Memory B cell (primary cell): ENCODE measurements around the gene GRIN2A.

ENCODE experiments used
- ATAC-seq: fragments of 150-1000 bp; cut with Tn5 transposase; 2 replicates; pipeline ENCODE4 v1.10.0; 2021; ENCODE audit warnings: low read depth, mild to moderate bottlenecking, moderate library complexity
- DNase-seq, 2 donors: peaks; one replicate each; pipeline ENCODE4 v3.0.0; 2022; ENCODE audit warnings: low spot score in 2 of 2
- H3K27ac Mint-ChIP-seq: one replicate; pipeline ENCODE4 v1.8.0; 2022; ENCODE audit warnings: mild to moderate bottlenecking, moderate library complexity, mixed read lengths
- H3K27me3 Mint-ChIP-seq: one replicate; pipeline ENCODE4 v1.8.0; 2022; ENCODE audit warnings: mixed read lengths
- H3K36me3 Mint-ChIP-seq: one replicate; pipeline ENCODE4 v1.8.0; 2022; ENCODE audit warnings: mild to moderate bottlenecking, mixed read lengths
- H3K4me1 Mint-ChIP-seq: one replicate; pipeline ENCODE4 v1.8.0; 2022; ENCODE audit warnings: mixed read lengths
- H3K4me3 Mint-ChIP-seq: one replicate; pipeline ENCODE4 v1.8.0; 2022; ENCODE audit warnings: mild to moderate bottlenecking, moderate library complexity, mixed read lengths
- H3K9me3 Mint-ChIP-seq: one replicate; pipeline ENCODE4 v1.8.0; 2022; ENCODE audit warnings: mixed read lengths

The GRIN2A gene

DNA sequence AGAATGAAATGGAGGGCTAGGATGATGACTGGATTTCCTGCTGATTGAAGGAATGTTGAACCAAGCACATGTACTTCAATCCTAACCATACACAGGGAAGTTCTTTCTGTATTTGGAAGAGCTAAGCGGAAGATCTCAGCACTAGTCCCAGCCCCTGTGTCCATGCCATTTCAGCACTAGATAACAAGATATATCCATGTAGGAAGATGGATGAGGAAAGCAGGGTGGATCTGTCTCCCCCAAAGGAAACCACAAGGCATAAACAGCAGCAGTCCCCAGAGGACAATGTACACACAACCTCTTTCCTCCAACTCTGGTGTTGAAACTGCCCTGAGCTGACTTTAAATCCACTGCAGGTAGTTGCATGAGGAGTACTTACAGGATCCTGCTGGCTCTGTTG is 75.1 kb downstream of the GRIN2A start:
- no peaks in the 10 kb centered on the region for H3K4me1 Mint-ChIP-seq
- no peak for DNase-seq
- peaks cover 8% of the 10 kb centered on the region for H3K27me3 Mint-ChIP-seq
- no peak for ATAC-seq
- H3K4me3 Mint-ChIP-seq: no peak overlapping the region
- H3K36me3 Mint-ChIP-seq: no peaks in the 10 kb centered on the region
- H3K27ac Mint-ChIP-seq: no peak overlapping the region
- H3K9me3 Mint-ChIP-seq: peaks cover 2% of the 10 kb centered on the region

DNA sequence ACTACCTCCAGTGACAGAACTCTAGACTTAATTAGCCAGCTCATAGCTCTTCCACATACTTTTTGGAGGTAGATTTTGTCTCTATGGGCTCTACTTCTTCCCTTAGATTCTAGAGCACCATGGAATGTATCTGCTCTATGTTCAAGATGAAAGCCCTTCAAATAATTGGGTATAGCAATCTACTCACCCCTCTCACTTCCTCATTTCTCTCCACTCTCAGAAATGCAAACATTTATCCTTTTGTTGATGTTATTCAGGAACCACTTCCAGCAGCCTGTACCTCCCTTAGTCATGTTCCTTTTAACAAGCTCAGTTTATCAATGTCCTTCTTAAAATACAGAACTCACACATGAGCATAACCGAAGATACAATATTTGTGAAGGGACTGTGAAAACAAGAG is 78.5 kb downstream of the GRIN2A start:
- Mint-ChIP-seq H3K4me1 (no peaks in the 10 kb centered on the region), H3K27me3 (peaks cover 4% of the 10 kb centered on the region)
- ATAC-seq: no peak

DNA sequence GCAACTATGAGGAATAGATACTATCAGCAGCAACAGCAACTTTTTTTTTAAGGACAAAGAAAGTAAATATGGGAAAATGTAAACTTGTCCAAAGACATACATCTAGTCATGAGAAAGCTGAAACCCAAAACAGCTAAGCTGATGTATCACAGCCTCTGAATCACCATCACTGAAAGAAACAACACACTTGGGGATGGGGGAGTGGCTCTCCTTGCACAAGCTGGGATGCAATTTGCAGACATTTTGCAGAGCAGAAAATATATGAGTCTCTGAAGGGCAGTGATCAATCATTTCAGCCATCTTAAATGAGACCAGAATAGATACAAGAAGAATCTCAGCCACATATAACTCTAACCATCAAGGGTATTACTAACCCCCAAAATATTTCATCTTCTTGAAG is 79.1 kb downstream of the GRIN2A start:
- H3K27me3 Mint-ChIP-seq: peaks cover 4% of the 10 kb centered on the region
- H3K4me3 Mint-ChIP-seq: no peak overlapping the region
- no peaks in the 10 kb centered on the region for H3K9me3 Mint-ChIP-seq

More for the DNA sequence above, 78.5 kb downstream of the GRIN2A start:
- no peaks in the 10 kb centered on the region for H3K36me3 Mint-ChIP-seq
- H3K27ac Mint-ChIP-seq: no peak overlapping the region
- H3K9me3 Mint-ChIP-seq: no peaks in the 10 kb centered on the region
- H3K4me3 Mint-ChIP-seq: no peak overlapping the region
- no peak for DNase-seq

DNA sequence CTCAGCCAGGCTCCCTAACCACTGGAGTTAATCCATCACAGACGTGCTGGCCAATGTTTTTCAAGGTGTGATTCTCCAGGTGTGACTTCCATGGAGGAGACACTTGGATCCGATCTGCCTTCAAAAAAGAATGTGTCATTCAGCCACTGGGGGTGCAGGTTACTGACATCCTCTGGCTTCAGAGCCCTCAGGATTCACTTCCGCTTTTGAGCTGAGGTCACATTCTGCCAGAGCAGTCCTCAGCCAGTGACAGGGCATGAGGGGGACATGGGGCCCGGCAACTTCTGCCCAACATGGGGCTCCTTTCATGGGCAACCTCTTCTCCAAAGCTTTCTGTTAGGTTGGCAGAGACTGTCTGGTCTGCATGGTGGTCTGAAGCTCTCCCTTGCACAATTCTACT is 81.4 kb downstream of the GRIN2A start:
- H3K4me1 Mint-ChIP-seq: no peaks in the 10 kb centered on the region
- no peaks in the 10 kb centered on the region for H3K36me3 Mint-ChIP-seq
- no peak overlapping the region for H3K27ac Mint-ChIP-seq
- no peak for DNase-seq
- peaks cover 5% of the 10 kb centered on the region for H3K27me3 Mint-ChIP-seq
- peaks cover 4% of the 10 kb centered on the region for H3K9me3 Mint-ChIP-seq
- no peak overlapping the region for H3K4me3 Mint-ChIP-seq
- no peak for ATAC-seq

More for the DNA sequence above, 79.1 kb downstream of the GRIN2A start:
- H3K4me1 Mint-ChIP-seq: no peaks in the 10 kb centered on the region
- DNase-seq (no peak), ATAC-seq (no peak)
- H3K36me3 Mint-ChIP-seq: no peaks in the 10 kb centered on the region
- no peak overlapping the region for H3K27ac Mint-ChIP-seq

DNA sequence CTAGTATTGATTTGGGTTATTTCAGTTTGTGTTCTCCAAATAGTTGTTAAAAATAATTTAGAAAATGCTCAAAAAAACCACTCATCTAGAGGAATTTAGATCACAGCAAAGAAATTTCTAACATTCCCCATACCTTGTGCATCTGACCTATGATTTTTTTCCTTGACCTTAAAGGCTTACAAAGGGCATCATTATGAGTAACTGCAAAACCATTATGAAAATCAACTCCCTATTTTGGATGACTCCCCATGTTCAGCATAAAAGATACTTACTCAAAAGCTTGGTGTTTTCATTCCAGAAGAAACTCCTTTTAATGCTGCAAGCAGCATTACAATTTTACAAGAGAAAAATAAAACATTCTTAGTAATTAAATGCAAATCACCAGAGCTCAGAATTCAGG is 83.2 kb downstream of the GRIN2A start:
- no peaks in the 10 kb centered on the region for H3K4me1 Mint-ChIP-seq
- ATAC-seq: no peak
- no peak overlapping the region for H3K27ac Mint-ChIP-seq
- no peak for DNase-seq
- H3K36me3 Mint-ChIP-seq: no peaks in the 10 kb centered on the region
- peaks cover 4% of the 10 kb centered on the region for H3K9me3 Mint-ChIP-seq
- peaks cover 6% of the 10 kb centered on the region for H3K27me3 Mint-ChIP-seq
- no peak overlapping the region for H3K4me3 Mint-ChIP-seq

DNA sequence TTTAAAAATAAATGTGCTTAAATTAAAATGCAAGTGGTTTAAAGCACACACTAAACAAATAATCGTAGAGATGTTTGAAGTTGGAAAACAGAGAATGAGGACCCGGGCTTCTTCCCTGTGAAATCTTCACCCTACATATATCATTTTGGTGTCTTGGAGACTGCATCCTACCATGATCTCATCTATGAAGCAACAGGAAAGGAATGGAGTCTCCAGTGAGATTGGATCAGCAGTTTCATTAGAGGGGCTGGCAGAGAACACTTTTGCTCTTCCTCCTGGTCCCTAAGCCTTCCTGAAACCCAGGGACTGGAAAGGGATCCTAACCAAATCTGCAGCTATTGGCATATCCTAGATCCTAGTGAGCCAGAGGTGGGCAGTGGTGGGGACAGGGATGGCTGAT is 85.0 kb downstream of the GRIN2A start:
- Mint-ChIP-seq H3K4me3 (no peak overlapping the region), H3K36me3 (no peaks in the 10 kb centered on the region), H3K4me1 (no peaks in the 10 kb centered on the region), H3K27me3 (peaks cover 6% of the 10 kb centered on the region), H3K27ac (no peak overlapping the region), H3K9me3 (peaks cover 4% of the 10 kb centered on the region)
- DNase-seq (no peak), ATAC-seq (no peak)

DNA sequence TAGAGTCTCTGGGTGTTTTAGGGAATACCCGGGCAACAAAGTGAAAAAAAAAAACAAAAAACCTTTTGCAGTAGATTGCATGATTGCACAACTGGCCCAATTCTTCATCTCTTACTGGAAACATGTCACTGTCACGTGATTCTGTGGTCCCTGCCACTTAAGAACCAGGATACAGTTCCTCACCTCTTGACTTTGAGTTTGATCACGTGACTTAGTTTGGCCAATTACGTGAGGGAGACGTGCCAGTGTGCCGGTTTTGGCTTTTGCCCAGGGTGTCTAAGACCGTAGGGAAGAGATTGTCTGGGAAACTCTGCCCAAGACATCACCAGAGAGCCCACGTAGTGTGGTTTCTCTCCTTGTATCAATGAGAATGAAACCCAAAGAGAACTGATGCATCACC is 88.7 kb downstream of the GRIN2A start:
- peaks cover 8% of the 10 kb centered on the region for H3K9me3 Mint-ChIP-seq
- H3K36me3 Mint-ChIP-seq: no peaks in the 10 kb centered on the region
- no peak overlapping the region for H3K4me3 Mint-ChIP-seq
- H3K4me1 Mint-ChIP-seq: no peaks in the 10 kb centered on the region
- no peak overlapping the region for H3K27ac Mint-ChIP-seq
- H3K27me3 Mint-ChIP-seq: peaks cover 12% of the 10 kb centered on the region
- ATAC-seq: no peak
- DNase-seq: no peak

DNA sequence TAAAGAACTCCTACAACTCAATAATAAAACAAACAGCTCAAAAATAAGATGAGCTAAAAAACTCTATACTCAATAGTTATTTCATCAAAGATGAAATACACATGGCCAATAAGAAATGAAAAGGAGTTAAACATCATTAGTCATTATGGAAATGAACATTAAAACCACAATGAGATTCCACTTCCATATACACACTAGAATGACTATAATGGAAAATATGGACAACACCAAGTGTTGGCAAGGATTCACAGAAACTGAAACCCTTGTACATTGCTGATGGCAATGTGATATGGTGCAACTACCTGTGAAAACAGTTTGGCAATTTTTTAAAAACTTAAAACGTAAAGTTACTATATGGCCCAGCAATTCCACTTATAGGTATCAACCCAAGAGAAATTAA is 91.4 kb downstream of the GRIN2A start:
- no peak for DNase-seq

DNA sequence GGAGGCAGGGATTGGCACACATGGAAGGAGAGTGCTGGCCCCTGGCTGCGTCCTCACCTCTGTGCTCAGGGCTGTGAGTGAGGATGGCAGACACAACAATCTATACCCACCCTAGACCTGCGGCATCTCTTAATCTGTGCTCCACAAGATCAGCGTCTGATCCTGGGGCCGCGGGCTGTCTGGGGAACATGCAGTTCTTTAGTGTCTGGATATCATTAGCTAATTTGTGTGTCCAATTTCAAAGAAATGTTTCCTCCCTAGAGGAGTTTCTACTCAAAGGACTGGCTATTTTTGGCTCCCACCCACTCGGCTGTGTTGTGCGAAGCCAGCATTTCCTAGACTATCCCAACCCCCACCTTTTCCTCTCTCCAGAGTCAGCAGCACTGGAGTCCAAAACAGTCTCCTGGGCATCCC is 93.8 kb downstream of the GRIN2A start:
- Mint-ChIP-seq H3K36me3 (no peaks in the 10 kb centered on the region), H3K9me3 (peaks cover 3% of the 10 kb centered on the region), H3K4me1 (no peaks in the 10 kb centered on the region), H3K27ac (no peak overlapping the region), H3K27me3 (peaks cover 14% of the 10 kb centered on the region), H3K4me3 (no peak overlapping the region)
- DNase-seq: no peak
- ATAC-seq: no peak

More for the DNA sequence above, 91.4 kb downstream of the GRIN2A start:
- no peak overlapping the region for H3K27ac Mint-ChIP-seq
- H3K4me1 Mint-ChIP-seq: no peaks in the 10 kb centered on the region
- H3K4me3 Mint-ChIP-seq: no peak overlapping the region
- H3K9me3 Mint-ChIP-seq: peaks cover 3% of the 10 kb centered on the region
- H3K27me3 Mint-ChIP-seq: peaks cover 11% of the 10 kb centered on the region
- H3K36me3 Mint-ChIP-seq: no peaks in the 10 kb centered on the region
- no peak for ATAC-seq

DNA sequence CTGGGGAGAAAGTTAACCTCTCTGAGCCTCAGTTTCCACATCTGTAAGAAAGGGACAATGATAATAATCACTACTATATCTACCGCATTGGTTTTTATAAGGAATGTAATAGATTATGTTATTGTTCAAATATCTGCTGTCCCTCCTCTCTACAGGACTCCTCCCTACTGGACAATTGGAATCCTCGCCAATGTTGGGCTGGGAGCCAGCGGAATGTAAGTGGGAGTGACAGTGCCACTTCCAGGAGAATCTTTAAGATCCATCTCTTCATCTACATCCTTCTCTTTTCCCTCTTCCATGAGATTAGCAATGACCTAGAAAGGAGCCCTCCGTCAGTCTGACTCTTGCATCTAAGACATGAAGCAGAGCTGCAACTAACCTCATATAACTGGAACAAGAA is 95.1 kb downstream of the GRIN2A start:
- DNase-seq (no peak), ATAC-seq (no peak)
- peaks cover 15% of the 10 kb centered on the region for H3K27me3 Mint-ChIP-seq
- H3K36me3 Mint-ChIP-seq: no peaks in the 10 kb centered on the region
- H3K4me3 Mint-ChIP-seq: no peak overlapping the region
- no peak overlapping the region for H3K27ac Mint-ChIP-seq
- peaks cover 3% of the 10 kb centered on the region for H3K9me3 Mint-ChIP-seq
- H3K4me1 Mint-ChIP-seq: no peaks in the 10 kb centered on the region

DNA sequence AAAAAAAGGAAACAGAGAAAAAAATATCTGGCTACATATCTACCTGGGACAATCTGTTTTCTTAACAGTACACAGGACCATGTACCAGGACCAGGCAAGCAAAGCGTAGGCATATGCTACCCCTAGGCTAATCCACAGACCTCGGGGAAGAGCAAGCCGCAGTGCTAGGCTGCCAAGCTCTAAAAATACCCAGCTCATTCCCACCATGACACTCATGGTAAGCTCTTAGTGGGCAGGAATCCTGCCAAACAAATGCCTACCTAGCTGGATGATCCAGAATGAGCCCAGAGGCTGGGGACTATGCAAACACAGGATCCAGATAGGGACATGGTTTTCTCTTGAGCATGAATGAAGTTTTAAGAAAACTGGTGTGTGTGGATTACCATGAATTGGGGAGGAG is 95.6 kb downstream of the GRIN2A start:
- DNase-seq: no peak
- ATAC-seq: no peak
- no peak overlapping the region for H3K4me3 Mint-ChIP-seq
- H3K27me3 Mint-ChIP-seq: peaks cover 17% of the 10 kb centered on the region
- peaks cover 3% of the 10 kb centered on the region for H3K9me3 Mint-ChIP-seq
- no peaks in the 10 kb centered on the region for H3K36me3 Mint-ChIP-seq
- H3K4me1 Mint-ChIP-seq: no peaks in the 10 kb centered on the region
- H3K27ac Mint-ChIP-seq: no peak overlapping the region

DNA sequence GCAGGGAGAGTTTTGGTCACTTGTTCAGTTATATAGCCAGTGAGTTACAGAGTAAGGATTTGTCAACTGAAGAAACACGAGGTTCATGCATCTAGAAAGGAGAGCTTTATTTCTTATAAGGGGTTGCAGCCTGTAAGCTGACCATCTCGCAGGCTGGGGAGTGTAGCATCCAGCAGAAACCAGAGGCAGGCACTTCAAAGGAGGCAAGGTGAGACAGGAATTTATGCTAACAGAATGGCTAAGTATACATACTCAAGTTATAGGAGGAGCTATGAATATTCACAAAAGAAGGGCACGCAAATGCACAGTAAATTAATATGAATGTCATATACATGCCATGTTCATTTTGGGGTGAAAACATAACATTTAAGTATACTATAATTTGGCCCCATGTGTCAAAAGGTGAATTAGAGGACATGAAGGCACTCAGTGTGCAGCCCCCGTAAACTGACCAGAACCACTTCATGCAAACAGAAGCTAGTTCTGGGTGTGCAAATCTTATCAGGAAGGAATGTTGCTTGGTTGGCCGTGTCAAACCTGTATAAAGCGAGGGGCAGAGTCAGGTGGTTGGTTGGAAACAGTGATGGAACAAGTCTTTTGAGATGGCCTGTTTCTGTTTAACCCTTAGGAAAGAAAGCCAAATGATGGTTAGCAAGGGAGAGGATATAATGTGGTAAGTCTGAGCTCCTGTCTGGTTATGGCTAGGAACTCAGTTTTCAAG is 97.0 kb downstream of the GRIN2A start:
- no peak overlapping the region for H3K27ac Mint-ChIP-seq
- DNase-seq (no peak), ATAC-seq (no peak)
- H3K27me3 Mint-ChIP-seq: peaks cover 21% of the 10 kb centered on the region
- H3K4me1 Mint-ChIP-seq: no peaks in the 10 kb centered on the region
- H3K9me3 Mint-ChIP-seq: peaks cover 1% of the 10 kb centered on the region
- no peak overlapping the region for H3K4me3 Mint-ChIP-seq
- no peaks in the 10 kb centered on the region for H3K36me3 Mint-ChIP-seq

DNA sequence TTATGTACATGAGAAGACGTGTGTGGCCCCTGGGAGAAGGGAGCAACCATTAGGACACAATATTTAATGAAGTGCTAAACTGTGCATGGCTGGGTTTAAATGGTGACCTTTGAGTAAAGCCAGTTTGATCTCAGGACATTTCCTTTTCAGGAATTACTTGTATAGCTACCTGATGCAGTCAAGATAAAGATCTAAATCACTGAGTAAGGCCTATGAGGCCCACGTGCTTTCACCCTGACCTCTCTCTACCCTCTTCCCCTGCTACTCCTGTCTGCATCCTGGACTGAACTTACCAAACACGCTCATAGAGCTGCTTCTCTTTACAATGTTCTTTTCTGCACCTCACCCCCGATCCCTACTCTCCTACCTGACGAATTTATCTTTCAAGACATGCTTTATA is 98.9 kb downstream of the GRIN2A start:
- H3K36me3 Mint-ChIP-seq: no peaks in the 10 kb centered on the region
- H3K4me1 Mint-ChIP-seq: no peaks in the 10 kb centered on the region
- DNase-seq (no peak), ATAC-seq (no peak)
- no peak overlapping the region for H3K4me3 Mint-ChIP-seq
- H3K27ac Mint-ChIP-seq: no peak overlapping the region
- H3K9me3 Mint-ChIP-seq: no peaks in the 10 kb centered on the region
- peaks cover 14% of the 10 kb centered on the region for H3K27me3 Mint-ChIP-seq

DNA sequence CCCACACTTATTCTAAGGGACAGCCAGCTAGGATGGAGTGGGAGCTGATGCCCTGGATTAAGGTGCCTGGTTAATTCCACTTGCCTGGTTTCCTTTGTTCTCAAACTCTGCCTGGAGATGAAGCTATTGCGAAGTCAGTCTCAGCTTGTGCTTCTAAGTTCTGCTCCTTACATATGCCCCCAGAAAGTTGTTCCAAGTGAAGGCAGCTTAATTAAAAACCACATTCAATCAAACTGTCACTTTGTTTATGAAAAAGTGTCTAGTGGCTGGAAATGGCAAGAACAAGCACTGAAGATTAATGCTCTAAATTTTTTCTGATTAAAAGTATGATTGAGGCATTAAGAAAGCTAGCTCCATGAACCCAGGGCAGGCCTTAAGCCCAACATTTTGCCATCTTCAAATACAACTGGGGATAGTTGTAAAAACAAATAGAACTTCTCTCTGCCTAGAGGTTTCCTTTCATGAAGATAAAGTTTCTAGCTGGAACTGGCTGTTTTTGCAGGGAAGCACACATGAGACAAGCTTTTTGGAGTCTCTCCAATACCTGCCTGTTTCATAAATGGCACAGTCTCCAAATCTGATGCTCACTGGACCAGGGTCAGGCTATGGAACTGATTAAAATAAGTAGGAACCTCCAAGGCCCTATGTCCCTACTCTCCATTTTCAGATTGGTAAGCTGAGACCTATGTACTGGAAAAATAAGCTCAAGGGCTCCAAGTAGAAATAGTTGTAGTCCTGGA is 100.9 kb downstream of the GRIN2A start:
- DNase-seq (no peak), ATAC-seq (no peak)
- H3K27me3 Mint-ChIP-seq: peaks cover 16% of the 10 kb centered on the region
- no peaks in the 10 kb centered on the region for H3K4me1 Mint-ChIP-seq
- no peak overlapping the region for H3K27ac Mint-ChIP-seq
- H3K9me3 Mint-ChIP-seq: peaks cover 1% of the 10 kb centered on the region
- H3K4me3 Mint-ChIP-seq: no peak overlapping the region
- H3K36me3 Mint-ChIP-seq: no peaks in the 10 kb centered on the region
